Measurements from ENCODE around the gene CFAP53. TPM values are rescaled to one million over a fixed set of nuclear protein-coding genes. Genes with fewer than 3 reads are reported as not detected.

The CFAP53 gene
- total RNA-seq, 1 donor from 2014 or later: not detected

DNA sequence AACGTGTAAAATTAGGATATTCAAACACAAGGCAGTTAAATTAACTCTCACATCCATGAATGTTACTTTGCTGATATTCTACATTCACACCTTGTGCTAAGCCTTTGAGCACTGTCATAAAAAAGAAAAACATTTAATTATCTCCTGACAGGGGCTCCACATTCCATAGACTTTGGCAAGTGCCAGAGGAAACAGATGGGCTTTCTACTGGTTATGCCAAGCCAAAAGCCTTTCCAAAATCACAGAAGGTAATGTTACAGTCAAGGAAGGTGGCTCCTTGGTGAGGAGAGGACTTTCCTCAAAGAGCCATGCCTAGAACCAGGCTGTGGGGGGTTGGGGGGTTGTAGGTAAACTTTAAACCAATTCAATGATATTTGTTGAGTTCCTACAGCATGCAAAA is 83.8 kb downstream of the CFAP53 start:
- DNase-seq (ENCODE audit: missing footprints): no peak
- intact Hi-C loops (cut with DNase I): no loop called here
- ATAC-seq: no peak

DNA sequence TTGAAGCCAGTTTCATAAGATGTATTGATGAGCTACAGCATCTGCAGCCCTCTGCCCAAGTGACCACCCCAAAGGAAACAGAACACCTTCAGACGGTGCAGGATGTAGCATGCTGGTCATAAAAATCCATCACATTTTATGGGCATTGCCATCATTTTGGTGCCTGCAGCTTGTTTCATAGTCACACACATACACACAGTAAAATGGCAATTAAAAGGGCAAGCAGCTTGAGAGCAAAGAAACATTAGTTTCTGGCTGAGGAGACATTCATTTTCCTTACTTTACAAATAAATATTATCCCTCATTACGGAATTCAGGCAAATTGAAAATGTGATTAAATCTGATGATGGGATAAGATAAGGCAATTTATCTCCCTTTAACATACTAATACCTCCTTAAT is 84.7 kb downstream of the CFAP53 start:
- intact Hi-C loops (cut with DNase I): no loop called here

DNA sequence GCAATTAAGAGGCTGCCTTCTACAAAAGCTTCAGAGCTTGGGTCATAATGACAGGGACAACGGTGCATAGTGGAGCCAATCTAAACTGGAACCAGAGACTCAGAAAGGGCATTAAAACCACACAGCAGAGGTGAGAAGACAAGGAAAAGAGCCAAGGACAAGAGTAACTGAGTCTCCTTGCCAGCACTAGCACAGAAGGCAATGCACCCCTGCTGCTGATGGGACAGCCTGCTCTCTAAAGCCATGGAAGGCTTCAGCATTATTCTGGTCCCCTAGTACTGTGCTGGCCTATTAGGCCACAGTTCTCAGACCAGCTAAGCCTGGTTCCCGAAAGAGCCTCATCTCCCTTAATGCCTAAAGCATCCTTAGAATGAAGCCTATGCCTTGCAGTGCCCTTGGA is 86.8 kb downstream of the CFAP53 start:
- DNase-seq (ENCODE audit: missing footprints) (no peak), ATAC-seq (no peak)
- intact Hi-C loops (cut with DNase I): no loop called here

More for the DNA sequence above, 84.7 kb downstream of the CFAP53 start:
- ATAC-seq (no peak), DNase-seq (ENCODE audit: missing footprints) (no peak)

DNA sequence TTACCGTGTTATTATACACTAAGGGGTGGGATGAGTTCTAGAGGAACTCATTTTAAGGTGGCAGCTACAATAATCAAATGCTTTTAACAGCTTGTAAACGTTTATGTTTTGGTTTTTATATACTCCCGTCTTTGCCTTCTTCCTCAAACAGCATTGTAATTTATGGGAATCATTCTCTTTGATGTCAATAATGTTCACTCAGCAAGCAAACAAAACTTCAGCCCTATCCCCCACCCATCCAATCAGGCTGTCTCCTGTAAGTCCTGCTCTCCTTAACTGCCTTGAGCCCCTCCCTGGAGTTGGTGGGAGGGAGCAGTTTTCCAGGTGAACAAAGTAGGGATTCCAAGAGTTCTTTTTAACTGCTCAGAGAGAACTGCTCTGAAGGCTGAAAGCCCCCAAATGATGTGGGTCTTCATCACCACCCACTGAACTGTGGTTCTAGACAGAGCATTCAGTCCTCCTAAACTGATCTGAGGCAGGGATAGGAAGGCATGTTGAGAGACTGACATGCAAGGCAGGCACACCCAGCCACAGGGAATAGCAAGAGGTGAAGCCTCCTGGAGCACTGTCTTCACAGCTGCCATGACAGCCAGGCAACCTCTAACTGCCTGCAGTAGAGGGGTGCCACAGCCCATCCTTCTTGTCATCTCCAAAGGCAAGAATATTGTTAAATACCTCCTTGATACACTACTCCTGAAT is 88.9 kb downstream of the CFAP53 start:
- intact Hi-C loops (cut with DNase I): no loop called here
- DNase-seq (ENCODE audit: missing footprints) (no peak), ATAC-seq (no peak)

Other genes starting within 250 kb of the CFAP53 start
- 0.89 TPM for gene MYO5B, start 71.3 kb downstream of the CFAP53 start, total RNA-seq
- 49.4 TPM for gene MBD1, start 15.0 kb upstream of the CFAP53 start, total RNA-seq
- 32.8 TPM for gene CXXC1, start 21.2 kb upstream of the CFAP53 start, total RNA-seq
- gene SKA1, start 108.6 kb upstream of the CFAP53 start, total RNA-seq: 0.38 TPM